ENCODE data around the gene TRIM54. TPM values are rescaled to one million over a fixed set of nuclear protein-coding genes. Genes with fewer than 3 reads are reported as not detected.

TRIM54 gene
- total RNA-seq, 3 donors from 2014 or later: 0.43 TPM; not detected in 2

DNA sequence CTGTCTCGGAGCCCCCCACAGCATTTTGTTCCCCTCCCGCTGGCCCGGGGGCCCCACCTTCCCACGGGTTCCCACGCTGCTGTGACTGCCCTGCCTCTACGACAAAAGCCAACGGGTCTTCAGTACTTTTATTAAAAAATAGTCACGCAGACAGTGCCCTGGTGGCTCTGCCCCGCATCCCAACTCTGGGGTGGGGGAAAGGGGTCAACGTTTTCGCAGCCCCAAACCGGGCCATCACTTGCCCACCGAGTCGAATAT, 25.0 kb downstream of the TRIM54 start:
- no peak for ATAC-seq
- H3K4me3 ChIP-seq: no peak overlapping the region
- no peak for DNase-seq
- peaks cover 13% of the 10 kb centered on the region for H3K4me1 ChIP-seq (ENCODE audit: low read depth)
- H3K9me3 ChIP-seq: no peaks in the 10 kb centered on the region
- TF ChIP-seq, protein P1, sequence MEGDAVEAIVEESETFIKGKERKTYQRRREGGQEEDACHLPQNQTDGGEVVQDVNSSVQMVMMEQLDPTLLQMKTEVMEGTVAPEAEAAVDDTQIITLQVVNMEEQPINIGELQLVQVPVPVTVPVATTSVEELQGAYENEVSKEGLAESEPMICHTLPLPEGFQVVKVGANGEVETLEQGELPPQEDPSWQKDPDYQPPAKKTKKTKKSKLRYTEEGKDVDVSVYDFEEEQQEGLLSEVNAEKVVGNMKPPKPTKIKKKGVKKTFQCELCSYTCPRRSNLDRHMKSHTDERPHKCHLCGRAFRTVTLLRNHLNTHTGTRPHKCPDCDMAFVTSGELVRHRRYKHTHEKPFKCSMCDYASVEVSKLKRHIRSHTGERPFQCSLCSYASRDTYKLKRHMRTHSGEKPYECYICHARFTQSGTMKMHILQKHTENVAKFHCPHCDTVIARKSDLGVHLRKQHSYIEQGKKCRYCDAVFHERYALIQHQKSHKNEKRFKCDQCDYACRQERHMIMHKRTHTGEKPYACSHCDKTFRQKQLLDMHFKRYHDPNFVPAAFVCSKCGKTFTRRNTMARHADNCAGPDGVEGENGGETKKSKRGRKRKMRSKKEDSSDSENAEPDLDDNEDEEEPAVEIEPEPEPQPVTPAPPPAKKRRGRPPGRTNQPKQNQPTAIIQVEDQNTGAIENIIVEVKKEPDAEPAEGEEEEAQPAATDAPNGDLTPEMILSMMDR (IDR thresholded peaks at IDR 0.05): no peak
- intact Hi-C loops (cut with DNase I, micrococcal nuclease): no loop called here
- no peaks in the 10 kb centered on the region for H3K36me3 ChIP-seq (ENCODE audit: low read depth)

DNA sequence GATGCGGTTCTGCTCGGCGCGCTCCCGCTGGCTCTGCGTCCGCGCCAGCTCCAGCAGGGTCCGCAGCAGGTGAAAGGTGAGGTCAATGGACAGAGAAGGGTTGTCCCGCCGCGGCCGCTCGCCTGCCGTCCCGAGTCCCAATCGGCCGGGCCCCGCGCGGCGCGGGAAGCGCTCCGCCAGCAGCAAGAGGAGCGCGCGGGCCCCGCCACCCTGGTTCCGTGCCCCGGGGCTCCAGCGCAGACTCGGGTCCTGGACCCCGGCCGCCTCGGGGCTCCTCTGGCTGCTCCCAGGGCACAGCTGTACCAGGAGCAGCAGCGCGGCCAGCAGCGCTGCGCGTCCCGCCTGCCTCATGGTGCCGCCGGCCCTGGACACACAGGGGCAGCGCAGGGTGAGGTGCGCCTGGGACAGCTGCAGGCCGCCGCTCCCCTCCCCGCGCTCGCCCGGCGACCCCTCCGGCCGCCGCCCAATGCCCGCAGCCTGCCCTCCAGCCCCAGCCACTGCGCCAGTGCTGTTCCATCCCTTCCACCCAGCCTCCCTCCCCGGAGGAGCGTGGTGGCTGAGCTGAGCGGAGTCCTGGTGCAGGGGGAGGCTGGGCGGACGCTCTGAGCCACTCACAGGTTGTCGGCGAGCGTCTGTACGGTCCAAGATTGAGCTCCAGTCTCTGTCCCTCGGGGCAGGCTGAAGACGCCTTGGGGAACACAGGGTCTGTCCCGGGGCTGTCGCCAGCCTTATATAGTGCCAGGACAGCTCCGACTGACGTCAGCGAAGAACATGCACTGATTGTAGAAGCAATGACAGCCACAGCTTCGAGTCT, 25.5 kb downstream of the TRIM54 start:
- DNase-seq (no peak), ATAC-seq (peak; percentile 23)
- Histone ChIP-seq H3K4me3 (no peak overlapping the region), H3K9me3 (no peaks in the 10 kb centered on the region), H3K36me3 (ENCODE audit: low read depth) (no peaks in the 10 kb centered on the region), H3K4me1 (ENCODE audit: low read depth) (peaks cover 13% of the 10 kb centered on the region)
- TF ChIP-seq, protein P1 (IDR thresholded peaks at IDR 0.05): no peak
- intact Hi-C loops (cut with DNase I, micrococcal nuclease): no loop called here

DNA sequence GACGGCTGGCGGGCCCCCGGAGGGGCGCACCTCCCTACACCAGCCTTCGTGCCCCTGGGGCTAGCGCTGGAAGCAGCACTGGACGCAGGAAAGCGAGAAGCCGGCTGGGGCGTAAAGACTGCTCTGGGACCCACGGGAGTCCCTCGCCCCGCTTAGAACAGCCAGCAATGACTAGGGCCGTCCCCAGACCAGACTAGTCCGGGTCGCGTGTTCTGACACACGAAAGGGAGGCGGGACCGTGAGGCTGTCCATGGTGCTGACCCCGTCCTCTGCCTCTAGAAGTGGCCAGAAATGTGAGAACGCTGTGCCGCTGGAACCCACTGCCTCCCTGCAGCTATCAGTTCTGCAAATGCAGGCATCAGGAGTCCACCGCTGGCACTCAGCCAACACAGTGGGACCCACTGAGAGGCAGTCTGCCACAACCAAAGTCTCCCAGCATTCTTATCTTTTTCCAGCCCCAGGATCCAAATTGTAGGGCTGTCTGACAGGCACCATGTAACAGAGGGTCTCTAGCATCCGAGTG, 26.2 kb downstream of the TRIM54 start, which contains the start of gene UCN:
Gene UCN (minus strand): TSS at position 87 of the 523 bp plus-strand sequence. CDS start 550 bp downstream, outside the sequence.
- no peaks in the 10 kb centered on the region for H3K36me3 ChIP-seq (ENCODE audit: low read depth)
- H3K9me3 ChIP-seq: no peaks in the 10 kb centered on the region
- peaks cover 13% of the 10 kb centered on the region for H3K4me1 ChIP-seq (ENCODE audit: low read depth)
- intact Hi-C loops (cut with DNase I, micrococcal nuclease): no loop called here
- ATAC-seq (no peak), DNase-seq (peak in 2 of 3 donors; percentile 30 to 46)
- H3K4me3 ChIP-seq: no peak within 1 kb of the TSS
- TF ChIP-seq, protein P1 (IDR thresholded peaks at IDR 0.05): no peak

DNA sequence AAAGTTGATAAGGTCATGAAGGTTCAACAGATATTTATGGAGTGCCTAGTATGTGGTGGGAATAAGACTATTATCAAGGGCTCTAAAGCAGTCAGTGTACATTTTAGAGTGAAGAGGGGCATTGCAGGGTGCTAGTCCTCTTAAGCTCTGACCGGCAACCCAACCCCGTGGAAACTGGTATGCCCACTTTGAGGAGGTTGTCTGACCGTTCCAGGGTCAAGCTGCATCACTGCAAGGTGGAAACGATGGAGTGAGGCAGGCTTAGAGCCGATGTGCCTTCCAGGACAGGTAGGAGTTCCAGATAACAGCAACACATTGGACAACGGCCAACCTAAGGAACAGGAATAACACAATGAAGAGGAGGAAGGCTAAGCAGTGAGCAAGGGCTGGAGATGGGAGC, 27.4 kb downstream of the TRIM54 start:
- TF ChIP-seq, protein P1 (IDR thresholded peaks at IDR 0.05): no peak
- Histone ChIP-seq H3K9me3 (no peaks in the 10 kb centered on the region), H3K4me1 (ENCODE audit: low read depth) (peaks cover 13% of the 10 kb centered on the region), H3K36me3 (ENCODE audit: low read depth) (no peaks in the 10 kb centered on the region), H3K4me3 (no peak overlapping the region)
- no peak for DNase-seq
- intact Hi-C loops (cut with DNase I, micrococcal nuclease): no loop called here
- no peak for ATAC-seq

DNA sequence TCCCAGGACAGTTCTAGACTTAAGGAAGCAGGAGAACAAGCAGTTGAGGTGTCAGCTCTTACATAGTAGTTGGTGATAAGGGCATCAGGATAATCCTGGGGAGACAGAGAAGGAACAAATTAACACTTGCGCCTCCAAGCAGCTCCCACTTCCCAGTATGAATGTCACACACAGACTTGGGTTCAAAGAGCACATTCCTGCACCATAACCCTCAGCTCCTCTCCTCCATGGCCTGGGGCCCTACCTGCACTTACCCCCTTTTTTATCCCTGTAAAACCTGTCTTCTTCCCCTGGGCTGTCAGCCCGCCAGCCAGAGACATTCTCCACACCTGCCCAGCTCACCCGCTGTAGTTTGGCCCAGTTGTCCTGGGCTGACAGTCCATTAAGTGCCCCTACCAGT, 29.9 kb downstream of the TRIM54 start:
- intact Hi-C loops (cut with DNase I, micrococcal nuclease): no loop called here
- ATAC-seq (no peak), DNase-seq (no peak)
- TF ChIP-seq, protein P1 (IDR thresholded peaks at IDR 0.05): no peak
- Histone ChIP-seq H3K9me3 (no peaks in the 10 kb centered on the region), H3K4me3 (no peak overlapping the region), H3K36me3 (ENCODE audit: low read depth) (no peaks in the 10 kb centered on the region), H3K4me1 (ENCODE audit: low read depth) (peaks cover 4% of the 10 kb centered on the region)
